ENCODE data around the gene EIF3L. TPM values are rescaled to one million over a fixed set of nuclear protein-coding genes. Genes with fewer than 3 reads are reported as not detected.

Gene EIF3L
- total RNA-seq, 3 donors from 2014 or later (not counting 1 experiment from before 2014, with no cell fraction given), result 276 to 295 (median 291) TPM

- no peak for ATAC-seq
- Histone ChIP-seq H3K27ac (ENCODE audit: low read length) (no peak overlapping the region), H3K27me3 (ENCODE audit: control insufficient read depth, insufficient read depth, low read length) (no peaks in the 10 kb centered on the region), H3K4me3 (ENCODE audit: low read length) (no peak overlapping the region), H3K9me3 (ENCODE audit: control insufficient read depth, insufficient read depth, low read length) (no peaks in the 10 kb centered on the region), H3K36me3 (ENCODE audit: control insufficient read depth, insufficient read depth, low read length) (peaks cover 51% of the 10 kb centered on the region), H3K4me1 (ENCODE audit: control insufficient read depth, insufficient read depth, low read length) (peaks cover 5% of the 10 kb centered on the region)
- Mint-ChIP-seq H3K9me3 (no peaks in the 10 kb centered on the region), H3K4me3 (no peak overlapping the region), H3K27me3 (ENCODE audit: low read depth in 2 of 2) (no peaks in the 10 kb centered on the region), H3K4me1 (peaks cover 6% of the 10 kb centered on the region in 2 donors), H3K27ac (no peak overlapping the region), H3K36me3 (no peaks in the 10 kb centered on the region)
- WGBS (ENCODE audit: insufficient coverage), result 95% methylated on average over 8 of the region's 11 CpGs
- intact Hi-C loops (cut with micrococcal nuclease), result no loop called here
- no peak for TF ChIP-seq CTCF (IDR thresholded peaks at IDR 0.05)
- no peak for DNase-seq
Measured at GRCh38 chr22:37922191-37922590, 73.0 kb downstream of the EIF3L start.

GRCh38 chr22:37923927-37924326 lies 74.7 kb downstream of the EIF3L start:
- no peaks in the 10 kb centered on the region for H3K36me3 Mint-ChIP-seq
- H3K27me3 ChIP-seq (ENCODE audit: control insufficient read depth, insufficient read depth, low read length), result no peaks in the 10 kb centered on the region
- H3K4me3 ChIP-seq (ENCODE audit: low read length), result no peak overlapping the region
- 98% methylated on average over 4 of the region's 4 CpGs for WGBS (ENCODE audit: insufficient coverage)
- H3K27me3 Mint-ChIP-seq (ENCODE audit: low read depth in 2 of 2), result no peaks in the 10 kb centered on the region
- no peaks in the 10 kb centered on the region for H3K9me3 ChIP-seq (ENCODE audit: control insufficient read depth, insufficient read depth, low read length)
- no peak overlapping the region for H3K27ac ChIP-seq (ENCODE audit: low read length)
- no peak overlapping the region for H3K27ac Mint-ChIP-seq
- no peak overlapping the region for H3K4me3 Mint-ChIP-seq
- H3K4me1 Mint-ChIP-seq, result peaks cover 6% of the 10 kb centered on the region in 2 donors
- TF ChIP-seq CTCF (IDR thresholded peaks at IDR 0.05), result no peak
- no peaks in the 10 kb centered on the region for H3K9me3 Mint-ChIP-seq
- intact Hi-C loops (cut with micrococcal nuclease), result no loop called here
- DNase-seq (no peak), ATAC-seq (no peak)
- H3K36me3 ChIP-seq (ENCODE audit: control insufficient read depth, insufficient read depth, low read length), result peaks cover 45% of the 10 kb centered on the region
- peaks cover 5% of the 10 kb centered on the region for H3K4me1 ChIP-seq (ENCODE audit: control insufficient read depth, insufficient read depth, low read length)

DNA sequence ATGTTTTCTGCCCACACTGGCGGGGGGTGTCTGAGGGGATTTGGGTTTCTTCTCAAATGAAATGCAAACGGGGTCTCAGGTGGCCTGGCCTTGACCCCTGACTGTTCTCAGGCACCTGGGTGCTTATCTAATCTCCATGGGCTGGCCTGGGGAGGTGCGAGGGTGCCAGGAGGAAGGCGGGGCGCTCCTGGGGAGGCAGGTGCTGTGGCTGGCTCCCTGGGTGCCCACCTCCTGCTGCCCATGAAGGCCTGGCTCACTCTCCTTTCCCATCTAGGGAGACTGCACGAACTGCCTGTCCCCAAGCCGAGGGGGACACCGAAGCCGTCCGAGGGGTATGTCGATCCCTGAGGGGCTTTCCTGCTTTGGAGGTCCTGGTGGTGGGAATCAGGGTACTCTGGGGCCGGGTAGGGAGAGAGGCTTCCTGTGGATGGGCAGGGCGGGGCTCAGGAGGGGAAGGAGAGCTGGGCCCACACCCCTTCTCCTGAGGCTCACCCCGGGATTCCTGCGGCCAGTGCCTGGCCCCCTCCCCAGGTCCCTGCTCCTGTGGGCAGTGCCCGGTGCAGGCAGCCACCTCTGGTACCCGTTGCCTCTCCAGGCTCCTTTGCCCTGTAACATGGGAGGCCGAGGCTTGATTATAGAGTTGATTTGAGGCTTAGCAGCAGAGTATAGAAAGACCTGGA lies 75.3 kb downstream of the EIF3L start:
- H3K4me1 ChIP-seq (ENCODE audit: control insufficient read depth, insufficient read depth, low read length), result peaks cover 5% of the 10 kb centered on the region
- TF ChIP-seq CTCF (IDR thresholded peaks at IDR 0.05), result no peak
- H3K9me3 Mint-ChIP-seq, result no peaks in the 10 kb centered on the region
- H3K4me1 Mint-ChIP-seq, result peaks cover 6% of the 10 kb centered on the region in 2 donors
- H3K36me3 Mint-ChIP-seq, result no peaks in the 10 kb centered on the region
- H3K27me3 ChIP-seq (ENCODE audit: control insufficient read depth, insufficient read depth, low read length), result no peaks in the 10 kb centered on the region
- H3K27ac ChIP-seq (ENCODE audit: low read length), result no peak overlapping the region
- no peaks in the 10 kb centered on the region for H3K27me3 Mint-ChIP-seq (ENCODE audit: low read depth in 2 of 2)
- intact Hi-C loops (cut with micrococcal nuclease), result no loop called here
- ATAC-seq (no peak), DNase-seq (no peak)
- no peak overlapping the region for H3K4me3 ChIP-seq (ENCODE audit: low read length)
- H3K4me3 Mint-ChIP-seq, result no peak overlapping the region
- no peak overlapping the region for H3K27ac Mint-ChIP-seq
- peaks cover 44% of the 10 kb centered on the region for H3K36me3 ChIP-seq (ENCODE audit: control insufficient read depth, insufficient read depth, low read length)
- WGBS (ENCODE audit: insufficient coverage), result 94% methylated on average over 18 of the region's 18 CpGs
- H3K9me3 ChIP-seq (ENCODE audit: control insufficient read depth, insufficient read depth, low read length), result no peaks in the 10 kb centered on the region

DNA sequence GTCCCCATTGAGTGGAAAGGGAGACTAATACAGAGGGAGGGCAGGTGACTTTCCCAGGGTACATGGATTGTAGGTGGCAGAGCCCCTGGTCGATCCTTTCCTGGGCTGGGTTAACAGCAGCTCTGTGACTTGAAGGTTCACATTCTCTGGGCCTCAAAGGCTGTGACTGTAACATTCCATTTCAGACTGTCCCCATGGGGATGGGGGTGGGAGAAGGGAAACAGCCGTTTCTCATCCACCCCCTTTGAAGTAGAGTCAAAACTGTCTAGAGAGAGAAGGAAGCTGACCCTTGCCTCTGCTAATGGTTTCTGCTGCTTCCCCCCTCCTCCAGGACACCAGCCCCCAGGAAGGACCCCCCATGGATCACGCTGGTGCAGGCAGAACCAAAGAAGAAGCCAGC lies 76.1 kb downstream of the EIF3L start:
- 89% methylated on average over 1 of the region's 3 CpGs for WGBS (ENCODE audit: insufficient coverage)
- H3K36me3 ChIP-seq (ENCODE audit: control insufficient read depth, insufficient read depth, low read length), result peaks cover 44% of the 10 kb centered on the region

More for the DNA sequence above, 76.1 kb downstream of the EIF3L start:
- H3K27ac ChIP-seq (ENCODE audit: low read length), result no peak overlapping the region
- H3K9me3 Mint-ChIP-seq, result no peaks in the 10 kb centered on the region
- no peaks in the 10 kb centered on the region for H3K9me3 ChIP-seq (ENCODE audit: control insufficient read depth, insufficient read depth, low read length)
- ATAC-seq (no peak), DNase-seq (no peak)
- H3K36me3 Mint-ChIP-seq, result no peaks in the 10 kb centered on the region
- TF ChIP-seq CTCF (IDR thresholded peaks at IDR 0.05), result no peak
- H3K4me3 ChIP-seq (ENCODE audit: low read length), result no peak overlapping the region
- peaks cover under 1 to 1% of the 10 kb centered on the region in 2 donors for H3K4me1 Mint-ChIP-seq
- no peak overlapping the region for H3K27ac Mint-ChIP-seq
- H3K27me3 Mint-ChIP-seq (ENCODE audit: low read depth in 2 of 2), result no peaks in the 10 kb centered on the region
- no peaks in the 10 kb centered on the region for H3K27me3 ChIP-seq (ENCODE audit: control insufficient read depth, insufficient read depth, low read length)
- H3K4me3 Mint-ChIP-seq, result no peak overlapping the region
- intact Hi-C loops (cut with micrococcal nuclease), result no loop called here
- H3K4me1 ChIP-seq (ENCODE audit: control insufficient read depth, insufficient read depth, low read length), result peaks cover 1% of the 10 kb centered on the region
